ENCODE measurements around the gene GOPC. TPM values are rescaled to one million over a fixed set of nuclear protein-coding genes. Genes with fewer than 3 reads are reported as not detected.
A peak's percentile ranks its signal among the peaks of the same experiment; 100 is the strongest.

Gene GOPC
- total and polyA plus RNA-seq, 2 of the 8 experiments (the other 6 are each of a cell fraction or from before 2014, with no cell fraction given): 5.3 to 19.4 TPM

- TF ChIP-seq, protein P1, sequence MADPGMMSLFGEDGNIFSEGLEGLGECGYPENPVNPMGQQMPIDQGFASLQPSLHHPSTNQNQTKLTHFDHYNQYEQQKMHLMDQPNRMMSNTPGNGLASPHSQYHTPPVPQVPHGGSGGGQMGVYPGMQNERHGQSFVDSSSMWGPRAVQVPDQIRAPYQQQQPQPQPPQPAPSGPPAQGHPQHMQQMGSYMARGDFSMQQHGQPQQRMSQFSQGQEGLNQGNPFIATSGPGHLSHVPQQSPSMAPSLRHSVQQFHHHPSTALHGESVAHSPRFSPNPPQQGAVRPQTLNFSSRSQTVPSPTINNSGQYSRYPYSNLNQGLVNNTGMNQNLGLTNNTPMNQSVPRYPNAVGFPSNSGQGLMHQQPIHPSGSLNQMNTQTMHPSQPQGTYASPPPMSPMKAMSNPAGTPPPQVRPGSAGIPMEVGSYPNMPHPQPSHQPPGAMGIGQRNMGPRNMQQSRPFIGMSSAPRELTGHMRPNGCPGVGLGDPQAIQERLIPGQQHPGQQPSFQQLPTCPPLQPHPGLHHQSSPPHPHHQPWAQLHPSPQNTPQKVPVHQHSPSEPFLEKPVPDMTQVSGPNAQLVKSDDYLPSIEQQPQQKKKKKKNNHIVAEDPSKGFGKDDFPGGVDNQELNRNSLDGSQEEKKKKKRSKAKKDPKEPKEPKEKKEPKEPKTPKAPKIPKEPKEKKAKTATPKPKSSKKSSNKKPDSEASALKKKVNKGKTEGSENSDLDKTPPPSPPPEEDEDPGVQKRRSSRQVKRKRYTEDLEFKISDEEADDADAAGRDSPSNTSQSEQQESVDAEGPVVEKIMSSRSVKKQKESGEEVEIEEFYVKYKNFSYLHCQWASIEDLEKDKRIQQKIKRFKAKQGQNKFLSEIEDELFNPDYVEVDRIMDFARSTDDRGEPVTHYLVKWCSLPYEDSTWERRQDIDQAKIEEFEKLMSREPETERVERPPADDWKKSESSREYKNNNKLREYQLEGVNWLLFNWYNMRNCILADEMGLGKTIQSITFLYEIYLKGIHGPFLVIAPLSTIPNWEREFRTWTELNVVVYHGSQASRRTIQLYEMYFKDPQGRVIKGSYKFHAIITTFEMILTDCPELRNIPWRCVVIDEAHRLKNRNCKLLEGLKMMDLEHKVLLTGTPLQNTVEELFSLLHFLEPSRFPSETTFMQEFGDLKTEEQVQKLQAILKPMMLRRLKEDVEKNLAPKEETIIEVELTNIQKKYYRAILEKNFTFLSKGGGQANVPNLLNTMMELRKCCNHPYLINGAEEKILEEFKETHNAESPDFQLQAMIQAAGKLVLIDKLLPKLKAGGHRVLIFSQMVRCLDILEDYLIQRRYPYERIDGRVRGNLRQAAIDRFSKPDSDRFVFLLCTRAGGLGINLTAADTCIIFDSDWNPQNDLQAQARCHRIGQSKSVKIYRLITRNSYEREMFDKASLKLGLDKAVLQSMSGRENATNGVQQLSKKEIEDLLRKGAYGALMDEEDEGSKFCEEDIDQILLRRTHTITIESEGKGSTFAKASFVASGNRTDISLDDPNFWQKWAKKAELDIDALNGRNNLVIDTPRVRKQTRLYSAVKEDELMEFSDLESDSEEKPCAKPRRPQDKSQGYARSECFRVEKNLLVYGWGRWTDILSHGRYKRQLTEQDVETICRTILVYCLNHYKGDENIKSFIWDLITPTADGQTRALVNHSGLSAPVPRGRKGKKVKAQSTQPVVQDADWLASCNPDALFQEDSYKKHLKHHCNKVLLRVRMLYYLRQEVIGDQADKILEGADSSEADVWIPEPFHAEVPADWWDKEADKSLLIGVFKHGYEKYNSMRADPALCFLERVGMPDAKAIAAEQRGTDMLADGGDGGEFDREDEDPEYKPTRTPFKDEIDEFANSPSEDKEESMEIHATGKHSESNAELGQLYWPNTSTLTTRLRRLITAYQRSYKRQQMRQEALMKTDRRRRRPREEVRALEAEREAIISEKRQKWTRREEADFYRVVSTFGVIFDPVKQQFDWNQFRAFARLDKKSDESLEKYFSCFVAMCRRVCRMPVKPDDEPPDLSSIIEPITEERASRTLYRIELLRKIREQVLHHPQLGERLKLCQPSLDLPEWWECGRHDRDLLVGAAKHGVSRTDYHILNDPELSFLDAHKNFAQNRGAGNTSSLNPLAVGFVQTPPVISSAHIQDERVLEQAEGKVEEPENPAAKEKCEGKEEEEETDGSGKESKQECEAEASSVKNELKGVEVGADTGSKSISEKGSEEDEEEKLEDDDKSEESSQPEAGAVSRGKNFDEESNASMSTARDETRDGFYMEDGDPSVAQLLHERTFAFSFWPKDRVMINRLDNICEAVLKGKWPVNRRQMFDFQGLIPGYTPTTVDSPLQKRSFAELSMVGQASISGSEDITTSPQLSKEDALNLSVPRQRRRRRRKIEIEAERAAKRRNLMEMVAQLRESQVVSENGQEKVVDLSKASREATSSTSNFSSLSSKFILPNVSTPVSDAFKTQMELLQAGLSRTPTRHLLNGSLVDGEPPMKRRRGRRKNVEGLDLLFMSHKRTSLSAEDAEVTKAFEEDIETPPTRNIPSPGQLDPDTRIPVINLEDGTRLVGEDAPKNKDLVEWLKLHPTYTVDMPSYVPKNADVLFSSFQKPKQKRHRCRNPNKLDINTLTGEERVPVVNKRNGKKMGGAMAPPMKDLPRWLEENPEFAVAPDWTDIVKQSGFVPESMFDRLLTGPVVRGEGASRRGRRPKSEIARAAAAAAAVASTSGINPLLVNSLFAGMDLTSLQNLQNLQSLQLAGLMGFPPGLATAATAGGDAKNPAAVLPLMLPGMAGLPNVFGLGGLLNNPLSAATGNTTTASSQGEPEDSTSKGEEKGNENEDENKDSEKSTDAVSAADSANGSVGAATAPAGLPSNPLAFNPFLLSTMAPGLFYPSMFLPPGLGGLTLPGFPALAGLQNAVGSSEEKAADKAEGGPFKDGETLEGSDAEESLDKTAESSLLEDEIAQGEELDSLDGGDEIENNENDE (IDR thresholded peaks at IDR 0.05; ENCODE audit: insufficient replicate concordance, low read length): no peak
- peak; percentile 57 for TF ChIP-seq SAP30 (IDR thresholded peaks at IDR 0.05; ENCODE audit: insufficient read depth, insufficient replicate concordance, low read length)
Measured at GRCh38 chr6:117601811-117602150, 530 bp downstream of the GOPC start (continued).
